GM23248 (cell line): ENCODE data around the gene ATP2C2. TPM values are rescaled to one million over a fixed set of nuclear protein-coding genes. Genes with fewer than 3 reads are reported as not detected.
"Not testable (repeated sequence)": the region's sequence is repeated elsewhere in the genome, so short reads cannot be mapped to it uniquely, and the experiment has no call there.

ENCODE experiments used
- DNase-seq: peaks from one replicate; pipeline ENCODE4 v3.0.0-alpha.2; 2015
- H2AFZ ChIP-seq: fragments of 200-600 bp; sonication (generic); 2 replicates; pipeline ENCODE4 v1.6.1; 2016; ENCODE audit warnings: antibody characterized with exemption
- H3F3A ChIP-seq: fragments of 200-600 bp; sonication (generic); 2 replicates; pipeline ENCODE4 v1.6.1; 2016; ENCODE audit warnings: mild to moderate bottlenecking, antibody characterized with exemption, mixed run types; ENCODE audit not compliant: insufficient read depth
- H3K27ac ChIP-seq: fragments of 200-600 bp; sonication (generic); 2 replicates; pipeline ENCODE4 v1.5.1; 2016; ENCODE audit warnings: mild to moderate bottlenecking
- H3K27me3 ChIP-seq: fragments of 200-600 bp; sonication (generic); replicated peaks from 2 replicates; pipeline ENCODE4 v1.6.1; 2016; ENCODE audit warnings: mild to moderate bottlenecking; ENCODE audit not compliant: insufficient read depth
- H3K36me3 ChIP-seq: fragments of 200-600 bp; sonication (generic); 2 replicates; pipeline ENCODE4 v1.6.1; 2016; ENCODE audit warnings: low read depth, mild to moderate bottlenecking
- H3K4me1 ChIP-seq: fragments of 200-600 bp; sonication (generic); 2 replicates; pipeline ENCODE4 v1.6.1; 2016; ENCODE audit warnings: mild to moderate bottlenecking; ENCODE audit not compliant: insufficient read depth
- H3K4me2 ChIP-seq: fragments of 200-600 bp; sonication (generic); one replicate; pipeline ENCODE4 v1.6.1; 2016; ENCODE audit warnings: mild to moderate bottlenecking; ENCODE audit not compliant: unreplicated experiment
- H3K4me3 ChIP-seq: fragments of 200-600 bp; sonication (generic); 2 replicates; pipeline ENCODE4 v1.5.1; 2016; ENCODE audit warnings: mild to moderate bottlenecking
- H3K79me2 ChIP-seq: fragments of 200-600 bp; sonication (generic); 2 replicates; pipeline ENCODE4 v1.6.1; 2016; ENCODE audit warnings: mild to moderate bottlenecking; ENCODE audit not compliant: insufficient read depth
- H3K9ac ChIP-seq: fragments of 200-600 bp; sonication (generic); 2 replicates; pipeline ENCODE4 v1.6.1; 2016; ENCODE audit warnings: mild to moderate bottlenecking
- H3K9me2 ChIP-seq: fragments of 200-600 bp; sonication (generic); 2 replicates; pipeline ENCODE4 v1.6.1; 2016; ENCODE audit warnings: mixed run types, mild to moderate bottlenecking, moderate library complexity; ENCODE audit not compliant: insufficient read depth
- H3K9me3 ChIP-seq: fragments of 200-600 bp; sonication (generic); one replicate; pipeline ENCODE4 v1.6.1; 2017; ENCODE audit warnings: low read depth
- H4K20me1 ChIP-seq: fragments of 200-600 bp; sonication (generic); 2 replicates; pipeline ENCODE4 v1.6.0; 2016; ENCODE audit not compliant: insufficient read depth
- EZH2 ChIP-seq: fragments of 200-600 bp; sonication (generic); IDR thresholded peaks from 2 replicates; pipeline ENCODE4 v1.6.1; 2018; ENCODE audit warnings: antibody characterized with exemption, mild to moderate bottlenecking; ENCODE audit not compliant: insufficient read depth, poor library complexity, severe bottlenecking
- EZH2phosphoT487 ChIP-seq: fragments of 200-600 bp; sonication (generic); IDR thresholded peaks from 2 replicates; pipeline ENCODE4 v1.6.1; 2018; ENCODE audit warnings: antibody characterized with exemption, moderate library complexity, mild to moderate bottlenecking, low read depth; ENCODE audit not compliant: insufficient read depth
- WGBS, 2 experiments: methylation state at CpG; one replicate each; pipeline ENCODE4 v1.1.6; 2015 to 2017; ENCODE audit warnings: low lambda C conversion rate in 2 of 2, low coverage in 1 of 2; ENCODE audit errors: missing lambda C conversion rate in 2 of 2; 5-methylcytosine and 5-hydroxymethylcytosine counted together
- in situ Hi-C: fragments of 300-500 bp; cut with MboI; formaldehyde crosslinking; loops from 2 replicates; pipeline ENCODE4 v1.15.0; 2020
- polyA plus RNA-seq: library from polyadenylated mRNA; unstranded; fragments of >200 nt; fragmentation: Nextera tagmentation; extraction: Ambion mirVana; gene quantifications from 2 replicates; pipeline ENCODE4 v1.2.1, GENCODE V29; 2016
- total RNA-seq: library from RNA; depleted of rRNA; stranded (reverse); fragments of >200 nt; shearing (Covaris generic); gene quantifications from 2 replicates; pipeline ENCODE4 v1.2.3, GENCODE V29; 2014

The ATP2C2 gene
- total and polyA plus RNA-seq, 2 experiments from 2014 or later: 0.84 TPM; not detected in 1

- H3F3A ChIP-seq: peaks cover 10% of the 10 kb centered on the region; the same call in 1 of the 2 replicates
- in situ Hi-C loops: no loop called here
- H2AFZ ChIP-seq: no peak overlapping the region
- H4K20me1 ChIP-seq: no peaks in the 10 kb centered on the region
- no peaks in the 10 kb centered on the region for H3K79me2 ChIP-seq
- H3K9me3 ChIP-seq: no peaks in the 10 kb centered on the region
- no peak overlapping the region for H3K9ac ChIP-seq
- H3K27me3 ChIP-seq: no peaks in the 10 kb centered on the region; the same call in 1 of the 2 replicates
- H3K27ac ChIP-seq: no peak overlapping the region
- 53 to 60% methylated on average over 14 of the region's 14 CpGs for WGBS, 2 experiments
- H3K4me2 ChIP-seq: no peak overlapping the region
- H3K4me1 ChIP-seq: peaks cover 11% of the 10 kb centered on the region
- H3K9me2 ChIP-seq: no peaks in the 10 kb centered on the region
- TF ChIP-seq EZH2: no peak
- TF ChIP-seq EZH2phosphoT487: no peak
- DNase-seq: peak; percentile 67
- H3K4me3 ChIP-seq: no peak overlapping the region
- no peaks in the 10 kb centered on the region for H3K36me3 ChIP-seq
Observed at GRCh38 chr16:84446596-84447392, 78.5 kb downstream of the ATP2C2 start.

DNA sequence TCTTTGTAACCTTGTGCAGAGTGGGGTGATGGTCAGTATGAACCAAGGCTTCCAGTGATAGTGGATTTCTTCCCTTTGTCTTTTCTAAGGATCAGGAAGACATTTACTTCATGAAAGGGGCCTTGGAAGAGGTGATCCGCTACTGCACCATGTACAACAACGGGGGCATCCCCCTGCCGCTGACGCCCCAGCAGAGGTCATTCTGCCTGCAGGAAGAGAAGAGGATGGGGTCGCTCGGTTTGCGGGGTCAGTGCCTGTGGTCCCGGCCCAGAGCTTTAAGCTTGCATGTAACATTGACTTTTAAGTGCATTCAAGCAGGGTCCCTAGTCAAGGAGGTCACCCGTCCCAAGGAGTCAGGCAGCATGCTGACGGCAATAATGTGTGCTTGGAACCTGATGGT lies 80.1 kb downstream of the ATP2C2 start:
- 94 to 98% methylated on average over 10 of the region's 10 CpGs for WGBS, 2 experiments
- Histone ChIP-seq H2AFZ (no peak overlapping the region), H3K9me2 (no peaks in the 10 kb centered on the region), H3F3A (peaks cover 10% of the 10 kb centered on the region; the same call in 1 of the 2 replicates), H3K4me3 (no peak overlapping the region), H3K4me1 (peaks cover 11% of the 10 kb centered on the region), H3K27ac (no peak overlapping the region), H3K36me3 (no peaks in the 10 kb centered on the region), H3K27me3 (no peaks in the 10 kb centered on the region; the same call in 1 of the 2 replicates), H3K4me2 (no peak overlapping the region), H3K79me2 (no peaks in the 10 kb centered on the region), H3K9me3 (no peaks in the 10 kb centered on the region), H4K20me1 (no peaks in the 10 kb centered on the region), H3K9ac (no peak overlapping the region)
- in situ Hi-C loops: no loop called here
- no peak for TF ChIP-seq EZH2
- TF ChIP-seq EZH2phosphoT487: no peak
- no peak for DNase-seq

GRCh38 chr16:84449156-84450140 lies 81.1 kb downstream of the ATP2C2 start:
- no peaks in the 10 kb centered on the region for H3K9me2 ChIP-seq
- in situ Hi-C loops: no loop called here
- H3F3A ChIP-seq: peaks cover 10% of the 10 kb centered on the region; the same call in 1 of the 2 replicates
- H3K4me1 ChIP-seq: peaks cover 11% of the 10 kb centered on the region
- H3K4me2 ChIP-seq: no peak overlapping the region
- H3K4me3 ChIP-seq: no peak overlapping the region
- H3K79me2 ChIP-seq: no peaks in the 10 kb centered on the region
- DNase-seq: no peak
- H3K9me3 ChIP-seq: no peaks in the 10 kb centered on the region
- H3K36me3 ChIP-seq: no peaks in the 10 kb centered on the region
- no peak overlapping the region for H2AFZ ChIP-seq
- H3K9ac ChIP-seq: no peak overlapping the region
- no peaks in the 10 kb centered on the region for H3K27me3 ChIP-seq
- 92 to 93% methylated on average over 38 of the region's 38 CpGs for WGBS, 2 experiments
- no peak for TF ChIP-seq EZH2
- TF ChIP-seq EZH2phosphoT487: no peak
- H3K27ac ChIP-seq: no peak overlapping the region
- no peaks in the 10 kb centered on the region for H4K20me1 ChIP-seq

GRCh38 chr16:84450176-84450865 lies 82.0 kb downstream of the ATP2C2 start:
- WGBS, 2 experiments: 91% methylated on average over 11 of the region's 11 CpGs
- H3K4me2 ChIP-seq: no peak overlapping the region
- in situ Hi-C loops: no loop called here
- H4K20me1 ChIP-seq: no peaks in the 10 kb centered on the region
- no peaks in the 10 kb centered on the region for H3K36me3 ChIP-seq
- no peak overlapping the region for H2AFZ ChIP-seq
- TF ChIP-seq EZH2phosphoT487: no peak
- no peak for TF ChIP-seq EZH2
- H3K79me2 ChIP-seq: no peaks in the 10 kb centered on the region
- no peak overlapping the region for H3K4me3 ChIP-seq
- H3F3A ChIP-seq: peaks cover 10% of the 10 kb centered on the region; the same call in 1 of the 2 replicates
- H3K9me3 ChIP-seq: no peaks in the 10 kb centered on the region
- H3K4me1 ChIP-seq: peaks cover 11% of the 10 kb centered on the region
- no peak for DNase-seq
- no peaks in the 10 kb centered on the region for H3K27me3 ChIP-seq
- no peak overlapping the region for H3K9ac ChIP-seq
- H3K9me2 ChIP-seq: no peaks in the 10 kb centered on the region
- no peak overlapping the region for H3K27ac ChIP-seq

GRCh38 chr16:84451010-84451676 lies 82.8 kb downstream of the ATP2C2 start:
- H3K36me3 ChIP-seq, H3K4me1 ChIP-seq, H3K9me3 ChIP-seq, H3K27me3 ChIP-seq, in situ Hi-C loops, H4K20me1 ChIP-seq, H3K27ac ChIP-seq, DNase-seq, H3K9ac ChIP-seq, H3F3A ChIP-seq, H2AFZ ChIP-seq, H3K4me2 ChIP-seq, H3K79me2 ChIP-seq, H3K4me3 ChIP-seq, H3K9me2 ChIP-seq: not testable (repeated sequence)
- 23 to 33% methylated on average over 9 of the region's 9 CpGs for WGBS, 2 experiments
